Thyroid gland (tissue), 4 donors: Measurements from ENCODE around the gene TMEM167A.

Experiments
- POLR2A ChIP-seq, 2 donors: fragments of 450-650 bp; IDR thresholded peaks; one replicate each; pipeline ENCODE4 v1.6.1; 2017; ENCODE audit warnings: antibody characterized with exemption in 2 of 2, mild to moderate bottlenecking in 2 of 2, moderate library complexity in 1 of 2
- TF ChIP-seq, protein P1 (sequence below), 6 experiments: fragments of 200-600 bp in 3 of 6; fragments of 450-650 bp in 3 of 6; sonication (generic) in 3 of 6; IDR thresholded peaks; one replicate each; pipeline ENCODE4 v1.5.1; 2016 to 2019; ENCODE audit warnings: antibody characterized with exemption in 6 of 6, mild to moderate bottlenecking in 2 of 6, inconsistent platforms in 1 of 6, moderate library complexity in 1 of 6

DNA sequence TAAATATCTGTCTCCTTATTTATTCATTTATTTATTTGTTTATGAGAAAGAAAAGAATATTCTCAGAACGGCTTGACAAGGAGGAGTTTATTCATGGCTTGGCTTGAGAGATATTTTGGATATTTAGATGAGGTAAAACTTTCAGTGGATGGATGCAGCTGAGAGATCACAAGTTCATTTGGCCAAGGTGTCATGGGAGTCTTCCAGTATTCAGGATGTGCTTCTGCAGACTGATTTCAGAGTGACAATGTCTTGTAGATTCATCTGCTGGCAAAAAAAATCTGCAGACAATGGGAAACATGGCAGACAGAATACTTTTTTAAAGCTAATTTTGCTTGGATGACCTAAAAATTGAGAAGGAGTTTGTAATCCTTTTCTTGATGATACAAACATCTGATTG, 38.6 kb upstream of the TMEM167A start:
- TF ChIP-seq, protein P1, sequence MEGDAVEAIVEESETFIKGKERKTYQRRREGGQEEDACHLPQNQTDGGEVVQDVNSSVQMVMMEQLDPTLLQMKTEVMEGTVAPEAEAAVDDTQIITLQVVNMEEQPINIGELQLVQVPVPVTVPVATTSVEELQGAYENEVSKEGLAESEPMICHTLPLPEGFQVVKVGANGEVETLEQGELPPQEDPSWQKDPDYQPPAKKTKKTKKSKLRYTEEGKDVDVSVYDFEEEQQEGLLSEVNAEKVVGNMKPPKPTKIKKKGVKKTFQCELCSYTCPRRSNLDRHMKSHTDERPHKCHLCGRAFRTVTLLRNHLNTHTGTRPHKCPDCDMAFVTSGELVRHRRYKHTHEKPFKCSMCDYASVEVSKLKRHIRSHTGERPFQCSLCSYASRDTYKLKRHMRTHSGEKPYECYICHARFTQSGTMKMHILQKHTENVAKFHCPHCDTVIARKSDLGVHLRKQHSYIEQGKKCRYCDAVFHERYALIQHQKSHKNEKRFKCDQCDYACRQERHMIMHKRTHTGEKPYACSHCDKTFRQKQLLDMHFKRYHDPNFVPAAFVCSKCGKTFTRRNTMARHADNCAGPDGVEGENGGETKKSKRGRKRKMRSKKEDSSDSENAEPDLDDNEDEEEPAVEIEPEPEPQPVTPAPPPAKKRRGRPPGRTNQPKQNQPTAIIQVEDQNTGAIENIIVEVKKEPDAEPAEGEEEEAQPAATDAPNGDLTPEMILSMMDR (IDR thresholded peaks at IDR 0.05), result no peak
- TF ChIP-seq POLR2A (IDR thresholded peaks at IDR 0.05), result no peak
